ENCODE data around the gene HOXA13. TPM values are rescaled to one million over a fixed set of nuclear protein-coding genes. Genes with fewer than 3 reads are reported as not detected.

Gene HOXA13
- total RNA-seq, 4 donors from 2014 or later = 0.12 TPM; not detected in 3

- no peak for ATAC-seq
- Histone ChIP-seq H3K9me3 (no peaks in the 10 kb centered on the region), H3K4me3 (peak overlapping the region in 1 of 2 donors; percentile 27), H3K4me1 (peaks cover 0 to 41% (median 20%) of the 10 kb centered on the region in 3 donors), H3K27me3 (peaks cover 100% of the 10 kb centered on the region), H3K27ac (no peak overlapping the region), H3K36me3 (no peaks in the 10 kb centered on the region)
- TF ChIP-seq POLR2A (IDR thresholded peaks at IDR 0.05) (no peak), CTCF (IDR thresholded peaks at IDR 0.05) (no peak), EP300 (IDR thresholded peaks at IDR 0.05) (no peak), POLR2AphosphoS5 (IDR thresholded peaks at IDR 0.05) (no peak)
- whole genome bisulfite sequencing, 2 donors (ENCODE audit: low coverage in 1 of 2) = 0 to 8% methylated on average over 4 to 9 of the region's 42 CpGs
Measured at GRCh38 chr7:27191833-27192545, 7.9 kb downstream of the HOXA13 start.

DNA sequence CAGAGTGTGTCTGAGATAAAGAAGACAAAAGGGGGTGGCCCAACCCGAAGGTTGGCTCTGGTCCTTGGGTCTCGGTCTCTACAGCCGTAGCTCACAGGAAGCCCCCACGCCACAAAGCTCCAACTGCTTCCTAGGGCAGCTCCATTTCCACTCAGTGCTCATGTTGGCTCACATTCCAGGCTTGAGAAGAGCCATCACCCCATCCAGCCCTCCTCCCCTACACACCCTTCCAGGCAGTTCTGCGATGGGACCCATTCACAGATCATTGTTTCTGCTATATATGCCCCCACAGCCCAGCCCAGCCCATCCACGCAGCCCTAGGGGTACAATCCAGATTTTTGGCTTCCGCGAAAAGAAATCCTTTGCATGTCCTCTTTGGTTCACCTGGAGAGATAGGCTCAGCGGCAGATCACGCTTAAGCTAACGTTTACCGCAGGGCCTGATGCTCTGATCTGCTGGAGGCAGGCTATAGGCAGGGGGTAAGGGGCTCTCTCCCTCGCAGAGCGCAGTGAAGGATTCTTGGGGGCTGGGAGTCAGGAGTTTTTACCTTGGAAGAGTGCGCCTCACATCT, 8.6 kb downstream of the HOXA13 start:
- no peak overlapping the region for H3K27ac ChIP-seq

GRCh38 chr7:27189997-27190748, 9.7 kb downstream of the HOXA13 start:
- WGBS, 2 donors (ENCODE audit: low coverage in 1 of 2) = 32 to 37% methylated on average over 3 to 5 of the region's 7 CpGs
- H3K27me3 ChIP-seq = peaks cover 100% of the 10 kb centered on the region
- TF ChIP-seq EP300 (IDR thresholded peaks at IDR 0.05) (no peak), POLR2AphosphoS5 (IDR thresholded peaks at IDR 0.05) (no peak), CTCF (IDR thresholded peaks at IDR 0.05) (no peak), POLR2A (IDR thresholded peaks at IDR 0.05) (no peak)
- H3K27ac ChIP-seq = no peak overlapping the region
- no peaks in the 10 kb centered on the region for H3K36me3 ChIP-seq
- H3K9me3 ChIP-seq = no peaks in the 10 kb centered on the region
- ATAC-seq = no peak
- H3K4me1 ChIP-seq = peaks cover 0 to 48% (median 20%) of the 10 kb centered on the region in 3 donors
- no peak overlapping the region for H3K4me3 ChIP-seq

More for the DNA sequence above, 8.6 kb downstream of the HOXA13 start:
- WGBS, 2 donors (ENCODE audit: low coverage in 1 of 2) = 40 to 50% methylated on average over 2 to 8 of the region's 15 CpGs
- H3K4me3 ChIP-seq = no peak overlapping the region
- H3K4me1 ChIP-seq = peaks cover 0 to 39% (median 20%) of the 10 kb centered on the region in 3 donors
- H3K27me3 ChIP-seq = peaks cover 100% of the 10 kb centered on the region
- no peaks in the 10 kb centered on the region for H3K36me3 ChIP-seq
- no peaks in the 10 kb centered on the region for H3K9me3 ChIP-seq
- no peak for ATAC-seq
- TF ChIP-seq EP300 (IDR thresholded peaks at IDR 0.05) (no peak), CTCF (IDR thresholded peaks at IDR 0.05) (no peak), POLR2A (IDR thresholded peaks at IDR 0.05) (no peak), POLR2AphosphoS5 (IDR thresholded peaks at IDR 0.05) (no peak)

DNA sequence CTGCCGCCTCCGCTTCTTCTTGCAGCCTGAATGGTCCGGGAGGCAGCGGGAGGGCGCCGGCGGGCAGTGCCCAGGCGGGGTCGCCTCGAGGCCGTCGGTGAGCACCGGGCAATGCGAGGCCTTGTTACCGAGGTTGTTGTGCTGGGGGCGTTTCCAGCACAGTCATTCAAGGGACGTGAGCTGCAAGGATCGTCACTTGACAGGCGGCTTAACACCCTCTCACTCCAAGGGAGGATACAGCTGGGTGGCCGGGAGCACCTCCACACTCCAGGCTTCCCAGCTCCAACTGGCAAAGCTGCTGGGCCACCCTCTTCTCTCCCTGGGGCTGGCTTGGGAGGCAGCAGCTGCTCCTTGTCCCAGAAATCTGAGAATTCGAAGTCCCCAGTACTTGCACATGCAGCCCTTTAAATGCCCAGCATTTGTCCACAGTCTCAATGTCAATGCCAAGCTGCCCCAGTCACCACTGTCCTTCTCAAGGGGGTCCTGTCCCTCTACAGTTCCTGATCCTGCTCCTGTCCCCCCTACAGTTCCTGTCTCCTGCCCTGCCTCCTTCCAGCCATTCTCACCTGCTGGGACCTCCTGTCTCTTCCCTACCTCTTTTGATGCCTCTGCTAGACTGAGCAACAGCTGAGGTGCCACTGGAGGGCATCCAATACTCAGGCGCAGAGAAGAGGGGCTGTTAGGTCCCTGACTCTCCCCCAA, 10.4 kb downstream of the HOXA13 start:
- Histone ChIP-seq H3K9me3 (no peaks in the 10 kb centered on the region), H3K27ac (no peak overlapping the region), H3K36me3 (no peaks in the 10 kb centered on the region), H3K27me3 (peaks cover 100% of the 10 kb centered on the region), H3K4me3 (peak overlapping the region in 1 of 2 donors; percentile 22), H3K4me1 (peaks cover 0 to 56% (median 24%) of the 10 kb centered on the region in 3 donors)
- no peak for TF ChIP-seq CTCF (IDR thresholded peaks at IDR 0.05)
- no peak for TF ChIP-seq POLR2AphosphoS5 (IDR thresholded peaks at IDR 0.05)
- no peak for TF ChIP-seq POLR2A (IDR thresholded peaks at IDR 0.05)
- TF ChIP-seq EP300 (IDR thresholded peaks at IDR 0.05) = no peak
- WGBS, 2 donors (ENCODE audit: low coverage in 1 of 2) = 30 to 67% methylated on average over 1 to 4 of the region's 22 CpGs
- no peak for ATAC-seq
